Measurements from ENCODE around the gene KRT20. TPM values are rescaled to one million over a fixed set of nuclear protein-coding genes. Genes with fewer than 3 reads are reported as not detected.

The KRT20 gene
- total and polyA plus RNA-seq, 4 donors, result not detected

GRCh38 chr17:40846515-40847144 is 38.4 kb downstream of the KRT20 start:
- H3K27me3 ChIP-seq (ENCODE audit: control insufficient read depth in 4 of 4, insufficient read depth in 4 of 4, low read length in 3 of 4), result no peaks in the 10 kb centered on the region
- no peaks in the 10 kb centered on the region for H3K36me3 ChIP-seq (ENCODE audit: control insufficient read depth in 4 of 4, insufficient read depth in 3 of 4, low read depth in 1 of 4, low read length in 3 of 4)
- WGBS, result 78% methylated on average over 1 of the region's 1 CpG
- no peaks in the 10 kb centered on the region for H3K9me3 ChIP-seq (ENCODE audit: control insufficient read depth in 4 of 4, low read length in 3 of 4)
- no peak overlapping the region for H3K27ac ChIP-seq (ENCODE audit: low read depth in 1 of 2, low read length in 2 of 2)
- no peak for DNase-seq (ENCODE audit: low spot score)
- no peak overlapping the region for H3K9ac ChIP-seq (ENCODE audit: low read depth in 1 of 2, low read length in 2 of 2)
- no peak overlapping the region for H3K4me3 ChIP-seq (ENCODE audit: low read depth in 1 of 3, low read length in 3 of 3)
- TF ChIP-seq YY1 (IDR thresholded peaks at IDR 0.05) (no peak), FOXA1 (IDR thresholded peaks at IDR 0.05) (no peak), TAF1 (conservative IDR thresholded peaks at IDR 0.05) (no peak), MAX (IDR thresholded peaks at IDR 0.05) (no peak), ATF3 (IDR thresholded peaks at IDR 0.05) (no peak), GABPA (IDR thresholded peaks at IDR 0.05 in 1 of 2, conservative IDR thresholded peaks at IDR 0.05 in 1 of 2) (no peak), FOXA2 (IDR thresholded peaks at IDR 0.05) (no peak)
- H3K4me1 ChIP-seq (ENCODE audit: control insufficient read depth in 4 of 4, insufficient read depth in 4 of 4, low read length in 3 of 4), result no peaks in the 10 kb centered on the region

GRCh38 chr17:40844671-40845107 is 40.4 kb downstream of the KRT20 start:
- no peaks in the 10 kb centered on the region for H3K9me3 ChIP-seq (ENCODE audit: control insufficient read depth in 4 of 4, low read length in 3 of 4)
- no peak overlapping the region for H3K4me3 ChIP-seq (ENCODE audit: low read depth in 1 of 3, low read length in 3 of 3)
- H3K4me1 ChIP-seq (ENCODE audit: control insufficient read depth in 4 of 4, insufficient read depth in 4 of 4, low read length in 3 of 4), result no peaks in the 10 kb centered on the region
- H3K27ac ChIP-seq (ENCODE audit: low read depth in 1 of 2, low read length in 2 of 2), result no peak overlapping the region
- WGBS, result 54% methylated on average over 4 of the region's 4 CpGs
- no peaks in the 10 kb centered on the region for H3K36me3 ChIP-seq (ENCODE audit: control insufficient read depth in 4 of 4, insufficient read depth in 3 of 4, low read depth in 1 of 4, low read length in 3 of 4)
- no peak for DNase-seq (ENCODE audit: low spot score)
- no peak overlapping the region for H3K9ac ChIP-seq (ENCODE audit: low read depth in 1 of 2, low read length in 2 of 2)
- TF ChIP-seq CTCF (IDR thresholded peaks at IDR 0.05; ENCODE audit: low read depth, low read length, missing input control) (no peak), REST (IDR thresholded peaks at IDR 0.05) (no peak), FOXA1 (IDR thresholded peaks at IDR 0.05) (no peak), RXRA (IDR thresholded peaks at IDR 0.05) (no peak), HNF4G (IDR thresholded peaks at IDR 0.05) (no peak), MAX (IDR thresholded peaks at IDR 0.05) (no peak)
- H3K27me3 ChIP-seq (ENCODE audit: control insufficient read depth in 4 of 4, insufficient read depth in 4 of 4, low read length in 3 of 4), result no peaks in the 10 kb centered on the region
